Inflammatory macrophage treated with lipopolysaccharide for 4 hours (primary cell): Measurements from ENCODE around the gene P2RX7.
A peak's percentile ranks its signal among the peaks of the same experiment; 100 is the strongest.

Source experiments
- DNase-seq: peaks from one replicate; pipeline ENCODE4 v3.0.0-alpha.2; 2020

The P2RX7 gene

DNA sequence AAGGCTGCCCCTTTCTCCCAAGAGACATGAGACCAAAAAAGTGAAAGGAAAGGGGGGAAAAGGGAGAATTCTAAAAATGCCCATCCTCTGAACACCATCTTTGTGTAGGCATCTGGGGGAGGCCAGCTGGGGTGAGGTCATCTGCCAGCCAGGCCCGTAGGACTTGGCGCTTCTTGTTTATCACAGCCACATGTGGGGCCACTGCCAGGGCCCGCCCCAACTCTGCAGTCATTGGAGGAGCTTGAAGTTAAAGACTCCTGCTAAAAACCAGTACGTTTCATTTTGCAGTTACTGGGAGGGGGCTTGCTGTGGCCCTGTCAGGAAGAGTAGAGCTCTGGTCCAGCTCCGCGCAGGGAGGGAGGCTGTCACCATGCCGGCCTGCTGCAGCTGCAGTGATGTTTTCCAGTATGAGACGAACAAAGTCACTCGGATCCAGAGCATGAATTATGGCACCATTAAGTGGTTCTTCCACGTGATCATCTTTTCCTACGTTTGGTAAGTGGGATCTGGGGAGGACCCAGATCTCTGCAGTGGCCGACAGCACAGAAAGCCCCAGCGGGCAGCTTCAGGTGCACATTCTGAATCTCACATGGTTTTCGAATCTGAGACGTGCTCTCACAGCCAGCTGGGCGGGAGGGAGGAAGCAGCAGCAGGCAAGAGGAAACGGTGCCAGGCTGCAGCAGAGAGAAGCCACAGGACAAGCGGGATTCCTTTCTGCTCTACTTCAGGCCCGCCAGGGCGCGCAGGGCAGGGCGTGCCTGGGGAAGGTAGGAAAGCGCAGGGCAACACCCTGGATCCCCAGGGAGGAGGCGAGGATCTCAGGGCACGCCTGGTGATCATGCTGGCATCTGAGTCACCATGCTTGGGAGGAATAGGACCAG is at the start of gene P2RX7:
TSS of gene P2RX7 (plus strand) at position 276 of the 881 bp plus-strand sequence. CDS start at position 371, 95 bp downstream.
- peak; percentile 95 for DNase-seq

DNA sequence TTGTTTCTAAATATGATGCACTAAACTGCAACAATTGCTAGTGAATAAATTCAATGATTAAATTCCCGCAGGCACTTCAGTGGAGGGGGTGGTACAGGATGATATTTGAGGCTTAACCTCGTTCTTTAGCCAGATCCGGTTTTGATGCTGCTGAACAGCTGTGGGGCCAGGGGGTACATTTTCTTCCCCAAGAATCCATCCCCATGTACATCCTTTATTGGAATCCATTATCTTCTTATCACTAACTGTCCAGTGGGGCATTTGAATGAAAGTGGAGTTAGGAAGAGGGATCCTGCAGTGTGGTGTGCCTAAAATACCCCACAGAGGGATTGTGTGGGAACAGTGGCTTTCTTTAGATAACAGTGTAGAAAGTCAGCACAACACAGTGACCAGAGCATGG is 48.4 kb upstream of the P2RX7 start:
- DNase-seq, result no peak

DNA sequence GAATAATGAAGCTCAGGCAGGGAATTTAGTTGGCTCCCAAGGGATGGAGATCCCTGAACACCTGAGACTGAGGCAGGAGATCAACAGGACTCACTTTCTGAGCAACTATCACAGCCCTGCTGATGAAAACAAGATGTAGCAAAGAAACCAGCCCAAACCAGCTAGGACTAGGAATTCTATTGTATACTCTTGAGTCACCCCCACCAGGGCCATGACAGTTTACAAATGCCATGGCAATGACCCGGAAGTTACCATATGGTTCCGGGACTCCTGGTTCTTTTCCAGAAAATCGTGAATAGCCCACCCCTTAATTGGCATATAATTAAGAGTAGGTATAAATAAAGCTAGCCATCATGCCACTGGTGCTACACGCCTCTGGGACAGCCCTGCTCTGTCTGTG is 47.6 kb upstream of the P2RX7 start:
- DNase-seq, result no peak

DNA sequence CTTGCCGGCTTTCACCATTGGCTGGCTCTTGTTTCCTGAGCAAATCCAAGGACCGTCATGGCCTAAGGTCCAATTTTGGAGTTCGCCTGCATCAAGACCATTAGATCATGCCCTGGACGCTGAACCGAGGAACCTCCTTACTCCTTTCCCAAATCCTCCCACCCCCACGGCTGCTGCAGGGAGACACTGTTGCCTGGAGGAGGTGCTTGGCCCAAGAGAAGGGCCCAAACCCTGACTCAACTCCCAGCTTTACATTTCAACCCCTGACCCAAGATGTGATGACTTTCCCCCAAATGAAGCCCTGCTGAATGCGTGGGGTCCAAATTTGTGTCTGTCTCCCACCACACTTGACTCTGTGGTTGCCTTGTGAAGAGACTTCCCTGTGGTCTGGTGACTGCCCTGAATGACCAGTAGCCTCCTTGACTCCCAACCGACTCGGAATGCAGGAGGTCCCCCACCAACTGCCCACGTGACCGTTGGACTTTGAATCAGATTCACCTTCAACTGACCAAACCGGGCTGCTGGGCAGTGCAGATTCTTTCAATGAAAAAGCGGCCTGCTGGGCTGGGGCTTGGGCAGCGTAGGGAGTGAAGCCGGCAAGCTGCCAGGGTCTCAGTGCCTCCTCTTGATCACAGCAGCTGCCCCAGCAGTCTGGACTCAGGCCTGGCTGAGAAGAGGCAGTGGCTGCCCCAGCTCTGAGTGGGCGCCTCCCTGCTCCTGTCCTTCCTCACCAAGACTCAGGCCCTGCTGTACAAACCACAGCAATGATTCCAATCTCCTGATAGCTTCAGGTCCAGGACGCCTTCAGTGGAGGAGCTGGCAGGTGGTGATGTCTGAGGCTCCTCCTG is 46.9 kb upstream of the P2RX7 start:
- no peak for DNase-seq

DNA sequence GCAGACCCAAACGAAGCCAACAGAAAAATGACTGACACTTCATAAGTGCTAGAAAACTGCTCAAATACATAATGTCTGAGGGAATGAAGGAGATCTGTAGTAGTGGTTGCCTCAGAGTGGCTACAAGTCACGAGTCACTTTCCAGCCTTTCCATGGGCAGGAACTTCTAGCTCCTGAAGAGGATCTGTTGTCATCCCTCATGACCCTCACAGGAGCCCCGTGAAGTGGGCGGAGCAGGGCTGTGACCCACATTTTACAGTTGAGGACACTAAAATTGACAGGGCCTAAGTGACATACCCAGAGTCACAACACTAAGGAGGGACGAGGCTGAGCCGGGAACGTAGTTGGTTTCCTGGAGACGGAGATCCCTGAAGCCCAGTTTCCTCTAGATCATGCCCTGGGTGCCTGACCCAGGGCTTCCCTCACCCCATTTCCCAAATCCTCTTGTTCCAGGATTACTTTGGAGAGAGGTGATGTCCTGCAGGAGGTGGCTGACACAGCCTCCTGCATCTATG is 45.8 kb upstream of the P2RX7 start:
- DNase-seq, result peak; percentile 41

DNA sequence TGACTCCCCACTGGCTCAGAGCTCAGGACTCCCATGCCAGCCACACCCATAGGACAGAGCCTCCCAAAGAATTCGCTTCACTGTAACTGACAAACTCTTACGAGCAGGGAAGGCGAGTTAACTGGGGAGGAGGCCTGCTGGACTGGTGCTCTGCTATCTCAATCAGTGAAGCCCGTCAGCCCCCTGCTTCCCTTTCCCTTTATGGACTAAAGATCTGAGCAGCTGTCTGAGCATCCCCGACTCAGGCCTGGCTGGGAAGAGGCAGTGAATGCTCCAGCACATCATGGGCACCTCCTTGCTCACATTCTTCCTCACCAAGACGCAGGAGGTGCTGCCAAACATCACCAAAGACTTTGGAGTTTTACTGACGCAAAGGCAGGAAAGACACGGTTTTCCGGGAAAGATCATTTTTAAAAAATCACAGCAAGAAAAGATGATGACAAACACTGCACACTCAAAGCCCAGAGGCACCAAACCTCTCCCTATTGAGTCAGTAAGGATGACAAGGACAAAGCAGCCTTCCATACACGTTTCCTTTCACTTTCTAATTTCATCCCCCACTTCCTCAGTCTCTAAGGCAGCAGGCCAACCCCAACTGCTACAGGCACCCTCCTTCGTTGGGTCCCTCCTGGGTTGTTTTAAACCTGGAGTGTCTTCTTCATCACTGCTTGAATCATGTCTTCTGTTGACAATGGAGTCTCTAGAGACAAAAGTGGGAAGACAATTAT is 45.0 kb upstream of the P2RX7 start:
- peak; percentile 78 for DNase-seq

DNA sequence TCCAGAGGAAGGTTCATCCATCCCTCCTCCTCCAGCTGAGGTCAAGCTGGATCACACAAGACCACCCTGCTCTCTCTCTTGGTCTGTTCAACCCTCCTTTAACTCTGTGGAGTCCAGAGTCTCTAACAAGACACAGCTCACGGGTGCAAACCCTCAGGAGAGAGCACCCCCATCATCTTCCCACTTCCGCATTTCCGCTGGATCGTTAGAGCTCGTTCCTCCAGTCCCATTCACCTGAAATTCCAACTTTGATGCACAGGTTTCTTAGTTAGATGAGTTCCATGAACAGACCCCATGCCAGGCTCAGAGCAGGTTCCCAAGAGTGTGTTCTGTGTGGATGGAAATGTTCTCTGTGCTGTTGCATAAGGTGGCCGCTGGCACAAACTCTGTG is 44.5 kb upstream of the P2RX7 start:
- no peak for DNase-seq

DNA sequence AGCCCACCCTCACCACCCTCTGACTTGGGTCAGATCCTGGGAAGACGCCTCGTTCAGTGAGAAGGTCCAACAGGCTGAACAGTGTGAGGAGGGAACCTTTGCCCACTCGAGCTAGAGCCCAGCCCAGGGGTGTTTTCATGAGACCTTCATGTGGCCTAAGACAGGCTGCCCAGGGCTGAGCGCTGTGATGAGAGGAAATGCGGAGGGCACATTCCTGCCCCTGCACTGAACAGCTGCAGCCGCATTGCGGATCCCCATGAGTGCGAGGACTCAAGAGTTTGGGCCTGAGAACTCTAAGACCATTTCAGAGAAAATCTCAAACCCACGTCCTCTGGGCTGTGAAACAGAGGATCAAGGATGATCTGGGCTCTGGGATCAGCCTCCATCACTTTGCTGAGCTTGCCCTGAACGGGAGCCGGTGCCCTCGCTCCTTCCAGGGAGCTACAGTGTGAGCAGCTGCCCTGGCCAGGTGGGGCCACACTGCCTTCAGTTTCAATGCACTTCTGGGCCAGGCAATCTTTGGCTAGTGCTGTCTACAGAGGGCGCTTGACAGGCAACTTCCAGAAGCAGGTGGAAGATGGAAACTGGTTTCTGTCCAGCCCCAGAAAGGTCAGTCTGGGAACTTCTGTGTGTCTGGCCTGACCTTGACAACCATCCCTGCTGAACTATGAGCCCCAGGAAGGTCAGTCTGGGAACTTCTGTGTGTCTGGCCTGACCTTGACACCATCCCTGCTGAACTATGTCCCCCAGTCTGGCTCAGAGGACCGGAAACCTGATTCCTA is 43.5 kb upstream of the P2RX7 start:
- no peak for DNase-seq

DNA sequence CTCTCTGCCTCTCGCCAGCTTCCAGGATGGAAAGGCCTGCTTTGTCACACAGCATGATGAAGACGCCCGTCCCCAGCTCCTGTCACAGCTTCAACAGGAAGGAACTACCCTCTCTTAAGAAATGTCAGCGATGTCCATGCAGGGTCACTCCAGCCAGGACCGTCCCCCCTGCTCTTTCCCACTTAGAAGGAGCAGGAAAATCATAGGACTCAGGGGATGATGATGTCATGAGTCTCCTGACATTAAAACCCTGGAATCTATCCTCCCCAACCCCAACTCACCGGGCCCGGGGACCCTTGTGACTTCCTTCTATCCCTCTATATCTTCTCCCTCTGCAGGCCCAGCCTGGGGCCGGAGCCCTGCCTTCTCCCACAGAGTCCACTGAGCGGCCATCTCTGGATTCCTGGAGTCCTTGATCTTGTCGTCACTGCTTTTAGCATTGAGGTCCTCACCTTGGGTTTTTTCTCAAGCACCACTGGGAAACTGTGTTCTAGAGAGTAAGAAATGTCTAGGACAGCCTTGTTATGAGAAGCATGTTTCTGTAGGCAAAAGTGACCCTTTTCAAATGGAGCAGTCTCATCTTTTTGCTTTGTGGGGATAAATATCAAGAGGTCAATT is 42.8 kb upstream of the P2RX7 start:
- DNase-seq, result no peak

DNA sequence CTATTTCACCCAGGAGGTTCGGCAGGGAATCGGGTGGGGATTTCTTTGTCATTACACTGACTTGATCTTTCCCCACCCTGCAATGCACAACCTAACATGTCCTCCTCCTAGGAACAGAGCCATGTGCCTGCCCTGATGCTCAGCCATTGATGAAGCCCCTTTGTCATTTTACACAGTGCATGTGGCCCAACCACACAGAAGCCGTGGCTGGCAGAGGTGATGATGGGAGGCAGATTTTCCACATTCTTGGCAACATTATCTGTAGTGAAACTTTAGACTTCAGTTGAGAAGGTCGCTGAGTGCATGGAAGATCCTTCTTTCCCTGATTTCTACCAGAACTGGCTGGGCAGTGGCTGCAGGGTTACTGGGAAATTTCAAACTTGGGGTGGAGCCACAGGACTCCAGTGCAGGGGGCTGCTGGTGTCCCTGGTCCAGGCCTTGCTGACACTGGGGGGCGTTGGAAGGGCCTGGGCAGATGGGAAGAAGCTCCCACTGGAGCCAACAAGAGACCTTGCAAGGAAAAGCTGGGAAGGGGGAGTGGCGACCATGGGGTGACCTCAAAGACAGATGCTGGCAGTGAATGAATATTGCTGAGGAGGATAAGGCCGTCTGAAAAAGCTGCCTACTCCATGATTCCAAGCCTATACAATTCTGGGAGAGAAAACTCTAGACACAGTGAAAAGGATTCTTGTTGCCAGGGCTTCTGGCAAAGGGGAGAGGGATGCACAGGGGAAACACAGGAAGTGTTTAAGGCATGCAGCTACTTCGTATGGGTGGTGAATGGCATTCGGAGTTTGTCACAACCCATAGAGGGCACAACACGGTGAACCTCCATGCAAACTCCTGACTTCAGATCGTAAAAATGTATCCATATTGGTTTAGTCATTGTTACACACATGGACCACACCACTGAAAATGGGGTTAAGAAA is 41.8 kb upstream of the P2RX7 start:
- no peak for DNase-seq

DNA sequence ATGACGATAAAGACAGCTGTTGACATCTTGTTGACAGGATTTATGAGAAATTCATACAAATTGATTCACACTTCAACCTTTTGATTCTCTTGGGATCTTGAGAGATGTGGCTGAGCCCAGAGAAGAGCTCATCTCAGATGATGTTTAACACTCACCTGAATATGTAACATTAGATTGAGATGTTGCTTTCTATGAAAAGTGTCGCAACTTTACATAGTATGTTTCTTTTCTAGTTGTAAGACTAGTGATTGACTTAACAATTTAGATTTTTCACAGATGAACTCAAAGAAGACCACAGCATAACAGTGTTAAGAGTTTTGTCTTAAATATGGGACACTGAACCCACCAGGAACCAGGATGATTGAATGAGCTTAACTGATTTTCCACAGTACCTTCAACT is 40.6 kb upstream of the P2RX7 start:
- DNase-seq, result no peak

DNA sequence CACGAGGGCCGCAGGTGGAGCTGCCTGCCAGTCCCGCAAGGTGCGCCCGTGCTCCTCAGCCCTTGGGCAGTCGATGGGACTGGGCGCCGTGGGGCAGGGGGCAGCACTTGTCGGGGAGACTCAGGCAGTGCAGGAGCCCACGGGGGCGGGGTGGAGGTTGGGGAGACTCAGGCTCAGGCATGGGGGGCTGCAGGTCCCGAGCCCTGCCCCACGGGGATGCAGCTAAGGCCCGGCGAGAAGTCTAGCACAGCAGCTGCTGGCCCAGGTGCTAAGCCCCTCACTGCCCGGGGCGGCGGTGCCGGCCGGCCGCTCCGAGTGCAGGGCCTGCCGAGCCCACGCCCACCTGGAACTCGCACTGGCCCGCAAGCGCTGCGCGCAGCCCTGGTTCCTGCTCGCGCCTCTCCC is 39.2 kb upstream of the P2RX7 start:
- DNase-seq, result no peak

DNA sequence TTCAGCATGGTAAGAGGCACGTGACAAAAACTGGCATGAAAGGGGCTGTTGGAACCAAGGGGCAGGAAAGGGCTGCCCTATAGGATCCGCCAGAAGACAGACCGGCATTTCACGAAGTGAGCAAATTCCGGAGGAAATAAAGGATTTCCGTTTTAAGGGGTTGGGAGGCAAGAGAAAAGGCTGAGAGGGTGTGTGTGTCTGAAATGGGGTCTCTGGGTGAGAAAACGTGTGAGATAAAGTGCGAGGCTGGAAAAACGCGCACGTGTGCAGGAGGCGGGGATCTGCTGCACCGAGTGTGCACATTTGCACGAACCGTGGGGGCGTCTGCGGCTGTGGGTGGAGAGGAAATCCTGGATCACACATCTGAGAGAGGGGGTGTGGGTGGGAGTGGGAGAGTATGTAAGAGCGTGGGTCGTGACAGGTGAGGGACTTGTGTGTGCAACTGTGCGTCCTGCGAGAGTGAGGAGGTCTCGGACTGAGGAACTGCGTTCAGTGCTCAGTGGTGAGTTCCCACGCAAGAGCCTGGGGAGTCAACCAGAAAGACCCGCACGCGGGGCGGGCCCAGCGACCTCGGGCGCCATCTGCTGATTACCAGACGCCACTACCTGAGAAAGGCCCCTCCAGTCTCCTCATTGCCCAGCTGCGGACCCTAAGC is 37.0 kb upstream of the P2RX7 start:
- DNase-seq, result peak; percentile 66

DNA sequence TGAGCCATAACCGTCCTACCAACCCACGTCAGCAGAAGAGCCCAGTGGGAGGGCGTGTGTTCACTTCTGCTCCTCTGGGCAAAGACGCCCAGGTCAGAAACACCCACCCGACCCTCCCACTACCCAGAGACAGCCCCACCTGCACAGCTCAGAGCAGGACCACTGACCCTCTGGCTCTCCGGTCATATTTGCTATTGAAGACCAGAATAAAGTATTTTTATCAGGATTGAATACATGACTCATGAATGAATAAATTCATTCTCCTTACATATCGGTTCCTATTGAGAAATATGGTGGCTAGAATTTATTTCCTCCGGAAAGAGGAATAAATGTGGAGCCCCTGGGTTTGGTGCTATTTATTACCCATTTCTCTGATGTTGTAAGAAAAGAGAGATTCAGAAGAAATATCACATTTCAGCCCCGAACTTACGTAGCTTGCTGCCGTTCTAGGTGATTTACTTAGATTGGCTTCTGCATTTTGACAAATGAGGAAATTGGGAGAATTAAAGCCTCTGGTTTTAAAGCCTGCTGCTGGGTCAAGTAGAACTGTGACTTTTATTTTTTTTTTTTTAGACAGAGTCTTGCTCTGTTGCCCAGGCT is 36.4 kb upstream of the P2RX7 start:
- peak; percentile 34 for DNase-seq

DNA sequence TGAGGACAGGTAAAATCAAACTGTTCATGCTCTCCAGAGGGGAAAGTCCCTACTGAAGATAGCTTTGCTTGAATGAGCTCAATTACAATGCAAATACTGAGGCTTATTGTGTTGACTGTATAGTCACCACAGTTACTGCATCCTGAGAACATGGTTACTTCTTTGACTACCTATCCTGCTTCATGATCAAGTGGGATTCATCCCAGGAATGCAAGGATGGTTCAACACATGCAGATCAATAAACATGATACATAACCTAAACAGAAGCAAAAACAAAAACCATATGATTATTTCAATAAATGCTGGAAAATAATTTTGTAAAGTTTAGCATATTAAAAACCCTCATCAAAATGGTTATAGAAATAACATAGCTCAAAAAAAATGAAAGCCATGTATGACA is 32.9 kb upstream of the P2RX7 start:
- DNase-seq, result no peak

DNA sequence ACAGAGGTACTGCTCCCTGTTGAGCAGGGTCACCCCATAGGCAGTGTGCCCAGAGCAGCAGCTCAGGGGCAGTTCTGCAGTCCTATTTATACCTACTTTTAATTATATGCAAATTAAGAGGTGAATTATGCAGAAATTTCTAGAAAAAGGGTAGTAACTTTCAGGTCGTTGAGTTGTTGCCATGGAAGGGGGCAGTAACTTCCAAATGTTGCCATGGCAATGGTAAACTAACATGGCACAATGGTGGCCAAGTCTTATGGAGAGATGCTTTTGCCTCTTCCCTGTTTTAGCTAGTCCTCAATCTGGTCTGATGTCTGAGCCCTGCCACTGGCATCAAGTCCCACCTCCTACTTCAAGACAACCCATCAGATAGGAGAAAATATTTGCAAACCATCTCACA is 30.4 kb upstream of the P2RX7 start:
- DNase-seq, result no peak

DNA sequence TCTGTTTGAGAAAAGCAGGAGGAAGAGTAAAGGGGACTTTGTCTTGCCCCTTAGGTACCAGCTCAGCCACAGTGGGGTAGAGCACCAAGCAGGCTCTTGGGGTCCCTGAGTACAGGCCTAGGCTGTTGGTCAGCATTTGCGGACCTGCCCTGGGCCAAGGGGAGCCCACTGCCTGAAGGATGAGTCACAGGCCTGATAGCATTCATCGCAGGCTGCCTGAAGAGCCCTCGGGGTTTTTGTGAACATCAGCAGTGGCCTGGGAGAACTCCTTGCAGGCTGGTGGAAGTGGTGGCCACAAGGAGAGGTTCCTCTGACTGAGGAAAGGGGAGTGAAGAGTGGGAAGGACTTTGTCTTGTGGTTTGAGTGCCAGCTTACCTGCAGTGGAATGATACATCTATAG is 25.0 kb upstream of the P2RX7 start:
- no peak for DNase-seq

DNA sequence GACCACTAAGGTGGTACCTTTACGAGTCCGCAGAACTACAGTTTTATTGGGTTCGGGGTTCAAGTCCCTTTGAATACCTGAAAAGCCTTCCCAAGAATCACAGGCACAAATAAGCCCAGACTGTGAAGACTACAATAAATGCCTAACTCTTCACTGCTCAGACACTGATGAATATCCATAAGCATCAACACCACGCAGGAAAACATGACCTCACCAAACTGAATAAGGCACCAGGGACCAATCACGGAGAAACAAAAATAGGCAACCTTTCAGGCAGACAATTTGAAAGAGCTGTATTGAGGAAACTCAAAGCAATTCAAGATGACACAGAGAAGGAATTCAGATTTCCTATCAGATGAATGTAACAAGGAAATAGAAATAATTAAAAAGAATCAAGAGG is 24.2 kb upstream of the P2RX7 start:
- no peak for DNase-seq

DNA sequence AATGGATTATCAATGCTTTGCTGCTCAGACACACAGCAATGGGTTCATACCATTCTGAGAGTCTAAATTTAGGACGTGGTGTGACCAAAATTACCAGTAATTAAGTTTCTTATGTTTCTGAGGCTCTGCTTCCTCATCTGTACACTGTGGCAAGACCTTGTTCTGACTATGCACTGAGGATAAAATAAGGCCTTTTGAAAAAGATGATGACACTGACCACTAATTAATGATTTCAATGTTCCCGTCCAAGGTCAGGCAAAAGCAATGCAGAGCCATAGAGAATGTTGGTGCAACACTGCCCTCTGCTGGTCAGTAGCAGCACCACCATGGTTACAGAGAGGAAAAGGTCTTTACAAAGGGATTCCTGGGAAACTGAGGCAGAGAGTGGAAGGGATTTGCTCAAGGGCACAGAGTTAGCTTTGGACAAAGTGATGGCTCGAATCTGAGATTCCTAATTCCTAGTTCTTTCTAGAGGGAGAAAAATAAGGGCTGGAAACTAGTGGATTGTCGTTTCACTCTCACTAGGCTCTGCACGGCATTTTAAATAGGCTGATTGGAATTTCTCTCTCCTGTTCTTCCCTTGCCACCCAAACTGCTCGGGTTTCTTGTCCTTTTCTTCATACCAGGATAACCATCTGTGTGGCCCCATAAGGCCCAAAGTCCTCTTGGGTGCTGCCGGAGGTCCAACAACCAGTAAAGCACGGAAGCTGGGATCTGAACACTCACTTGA is 22.3 kb upstream of the P2RX7 start:
- DNase-seq, result peak; percentile 75
